GM23248 (cell line): ENCODE results near the gene MELK. TPM values are rescaled to one million over a fixed set of nuclear protein-coding genes. Genes with fewer than 3 reads are reported as not detected.

Source experiments
- DNase-seq: peaks from one replicate; pipeline ENCODE4 v3.0.0-alpha.2; 2015
- H2AFZ ChIP-seq: fragments of 200-600 bp; sonication (generic); 2 replicates; pipeline ENCODE4 v1.6.1; 2016; ENCODE audit warnings: antibody characterized with exemption
- H3F3A ChIP-seq: fragments of 200-600 bp; sonication (generic); 2 replicates; pipeline ENCODE4 v1.6.1; 2016; ENCODE audit warnings: mild to moderate bottlenecking, antibody characterized with exemption, mixed run types; ENCODE audit not compliant: insufficient read depth
- H3K27ac ChIP-seq: fragments of 200-600 bp; sonication (generic); 2 replicates; pipeline ENCODE4 v1.5.1; 2016; ENCODE audit warnings: mild to moderate bottlenecking
- H3K27me3 ChIP-seq: fragments of 200-600 bp; sonication (generic); replicated peaks from 2 replicates; pipeline ENCODE4 v1.6.1; 2016; ENCODE audit warnings: mild to moderate bottlenecking; ENCODE audit not compliant: insufficient read depth
- H3K36me3 ChIP-seq: fragments of 200-600 bp; sonication (generic); 2 replicates; pipeline ENCODE4 v1.6.1; 2016; ENCODE audit warnings: low read depth, mild to moderate bottlenecking
- H3K4me1 ChIP-seq: fragments of 200-600 bp; sonication (generic); 2 replicates; pipeline ENCODE4 v1.6.1; 2016; ENCODE audit warnings: mild to moderate bottlenecking; ENCODE audit not compliant: insufficient read depth
- H3K4me2 ChIP-seq: fragments of 200-600 bp; sonication (generic); one replicate; pipeline ENCODE4 v1.6.1; 2016; ENCODE audit warnings: mild to moderate bottlenecking; ENCODE audit not compliant: unreplicated experiment
- H3K4me3 ChIP-seq: fragments of 200-600 bp; sonication (generic); 2 replicates; pipeline ENCODE4 v1.5.1; 2016; ENCODE audit warnings: mild to moderate bottlenecking
- H3K79me2 ChIP-seq: fragments of 200-600 bp; sonication (generic); 2 replicates; pipeline ENCODE4 v1.6.1; 2016; ENCODE audit warnings: mild to moderate bottlenecking; ENCODE audit not compliant: insufficient read depth
- H3K9ac ChIP-seq: fragments of 200-600 bp; sonication (generic); 2 replicates; pipeline ENCODE4 v1.6.1; 2016; ENCODE audit warnings: mild to moderate bottlenecking
- H3K9me2 ChIP-seq: fragments of 200-600 bp; sonication (generic); 2 replicates; pipeline ENCODE4 v1.6.1; 2016; ENCODE audit warnings: mixed run types, mild to moderate bottlenecking, moderate library complexity; ENCODE audit not compliant: insufficient read depth
- H3K9me3 ChIP-seq: fragments of 200-600 bp; sonication (generic); one replicate; pipeline ENCODE4 v1.6.1; 2017; ENCODE audit warnings: low read depth
- H4K20me1 ChIP-seq: fragments of 200-600 bp; sonication (generic); 2 replicates; pipeline ENCODE4 v1.6.0; 2016; ENCODE audit not compliant: insufficient read depth
- EZH2 ChIP-seq: fragments of 200-600 bp; sonication (generic); IDR thresholded peaks from 2 replicates; pipeline ENCODE4 v1.6.1; 2018; ENCODE audit warnings: antibody characterized with exemption, mild to moderate bottlenecking; ENCODE audit not compliant: insufficient read depth, poor library complexity, severe bottlenecking
- EZH2phosphoT487 ChIP-seq: fragments of 200-600 bp; sonication (generic); IDR thresholded peaks from 2 replicates; pipeline ENCODE4 v1.6.1; 2018; ENCODE audit warnings: antibody characterized with exemption, moderate library complexity, mild to moderate bottlenecking, low read depth; ENCODE audit not compliant: insufficient read depth
- WGBS, 2 experiments: methylation state at CpG; one replicate each; pipeline ENCODE4 v1.1.6; 2015 to 2017; ENCODE audit warnings: low lambda C conversion rate in 2 of 2, low coverage in 1 of 2; ENCODE audit errors: missing lambda C conversion rate in 2 of 2; 5-methylcytosine and 5-hydroxymethylcytosine counted together
- in situ Hi-C: fragments of 300-500 bp; cut with MboI; formaldehyde crosslinking; loops from 2 replicates; pipeline ENCODE4 v1.15.0; 2020
- polyA plus RNA-seq: library from polyadenylated mRNA; unstranded; fragments of >200 nt; fragmentation: Nextera tagmentation; extraction: Ambion mirVana; gene quantifications from 2 replicates; pipeline ENCODE4 v1.2.1, GENCODE V29; 2016
- total RNA-seq: library from RNA; depleted of rRNA; stranded (reverse); fragments of >200 nt; shearing (Covaris generic); gene quantifications from 2 replicates; pipeline ENCODE4 v1.2.3, GENCODE V29; 2014

MELK gene
- total and polyA plus RNA-seq, 2 experiments from 2014 or later, result 23.2 to 24.7 TPM

DNA sequence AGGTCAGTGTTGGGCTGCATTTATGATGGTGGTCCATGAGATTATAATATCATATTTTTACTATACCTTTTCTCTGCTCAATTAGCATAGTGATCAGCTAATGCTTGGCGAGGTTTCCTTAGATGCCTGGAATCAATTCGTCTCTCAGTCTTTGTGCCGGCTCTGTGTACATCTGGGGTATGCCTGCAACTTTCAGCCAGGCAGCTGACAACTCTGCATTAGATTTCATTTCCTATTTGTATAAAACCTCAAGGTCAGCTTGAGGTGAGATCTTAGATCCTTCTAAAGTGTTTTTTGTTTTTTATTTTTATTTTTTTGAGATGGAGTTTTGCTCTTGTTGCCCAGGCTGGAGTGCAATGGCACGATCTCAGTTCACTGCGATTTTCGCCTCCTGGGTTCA lies 86.8 kb downstream of the MELK start:
- Histone ChIP-seq H3K27me3 (no peaks in the 10 kb centered on the region), H3K36me3 (no peaks in the 10 kb centered on the region), H3K79me2 (no peaks in the 10 kb centered on the region), H3K4me2 (no peak overlapping the region), H3K4me3 (no peak overlapping the region), H2AFZ (no peak overlapping the region), H3K4me1 (no peaks in the 10 kb centered on the region), H3K27ac (no peak overlapping the region), H4K20me1 (no peaks in the 10 kb centered on the region), H3F3A (no peaks in the 10 kb centered on the region), H3K9me3 (no peaks in the 10 kb centered on the region), H3K9ac (no peak overlapping the region), H3K9me2 (no peaks in the 10 kb centered on the region)
- no peak for DNase-seq
- in situ Hi-C loops, result no loop called here
- WGBS, 2 experiments, result 75 to 76% methylated on average over 6 of the region's 6 CpGs
- TF ChIP-seq EZH2phosphoT487, result no peak

DNA sequence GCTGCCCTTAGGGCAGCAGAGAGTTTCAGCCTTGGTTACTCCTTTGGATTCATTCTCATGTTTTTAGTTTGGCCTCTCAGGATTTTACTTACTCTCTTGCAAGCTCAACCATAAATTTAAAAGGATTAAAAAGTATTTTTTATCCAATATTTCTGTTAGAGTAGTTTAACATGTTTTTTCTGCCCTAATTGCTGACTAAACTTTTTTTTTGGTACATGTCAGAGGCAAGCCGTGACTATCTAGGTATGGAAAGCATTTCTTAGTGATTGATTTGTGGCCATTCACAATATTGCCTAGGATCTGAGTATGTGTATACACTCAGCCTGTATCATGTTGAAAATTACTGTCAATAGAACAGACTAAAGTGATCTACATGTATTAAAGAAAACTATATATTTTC lies 92.1 kb downstream of the MELK start:
- no peaks in the 10 kb centered on the region for H3K9me2 ChIP-seq
- no peaks in the 10 kb centered on the region for H3K36me3 ChIP-seq
- DNase-seq, result no peak
- H3K4me2 ChIP-seq, result no peak overlapping the region
- H3K9me3 ChIP-seq, result no peaks in the 10 kb centered on the region
- H3K4me1 ChIP-seq, result peaks cover 9% of the 10 kb centered on the region
- no peaks in the 10 kb centered on the region for H3K27me3 ChIP-seq
- H3K9ac ChIP-seq, result no peak overlapping the region
- no peak overlapping the region for H3K4me3 ChIP-seq
- 56 to 80% methylated on average over 1 of the region's 1 CpG for WGBS, 2 experiments
- H4K20me1 ChIP-seq, result no peaks in the 10 kb centered on the region
- in situ Hi-C loops, result no loop called here
- H3K27ac ChIP-seq, result no peak overlapping the region
- H2AFZ ChIP-seq, result no peak overlapping the region
- no peaks in the 10 kb centered on the region for H3F3A ChIP-seq
- no peaks in the 10 kb centered on the region for H3K79me2 ChIP-seq
- no peak for TF ChIP-seq EZH2
- TF ChIP-seq EZH2phosphoT487, result no peak

DNA sequence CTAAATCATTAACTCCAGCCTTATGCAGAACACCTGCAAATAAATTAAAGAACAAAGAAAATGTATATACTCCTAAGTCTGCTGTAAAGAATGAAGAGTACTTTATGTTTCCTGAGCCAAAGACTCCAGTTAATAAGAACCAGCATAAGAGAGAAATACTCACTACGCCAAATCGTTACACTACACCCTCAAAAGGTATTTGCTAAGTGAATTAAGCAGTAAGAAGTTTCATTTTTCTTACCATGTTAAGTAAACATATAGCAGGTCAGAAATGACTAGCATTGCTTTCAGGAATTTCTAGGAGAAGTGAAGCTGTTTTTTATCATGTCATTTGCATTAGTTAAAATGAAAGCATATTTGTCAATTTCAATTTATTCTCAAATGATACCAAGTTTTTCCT lies 92.7 kb downstream of the MELK start:
- Histone ChIP-seq H3K36me3 (no peaks in the 10 kb centered on the region), H4K20me1 (no peaks in the 10 kb centered on the region), H3K4me1 (peaks cover 9% of the 10 kb centered on the region), H3K9me2 (no peaks in the 10 kb centered on the region), H3F3A (no peaks in the 10 kb centered on the region), H3K9ac (no peak overlapping the region), H3K27me3 (no peaks in the 10 kb centered on the region), H3K4me2 (no peak overlapping the region), H3K4me3 (no peak overlapping the region), H3K9me3 (no peaks in the 10 kb centered on the region), H3K79me2 (no peaks in the 10 kb centered on the region), H2AFZ (no peak overlapping the region), H3K27ac (no peak overlapping the region)
- in situ Hi-C loops, result no loop called here
- 95% methylated on average over 2 of the region's 2 CpGs for WGBS, 2 experiments
- DNase-seq, result no peak
- TF ChIP-seq EZH2phosphoT487, result no peak
- TF ChIP-seq EZH2, result no peak

DNA sequence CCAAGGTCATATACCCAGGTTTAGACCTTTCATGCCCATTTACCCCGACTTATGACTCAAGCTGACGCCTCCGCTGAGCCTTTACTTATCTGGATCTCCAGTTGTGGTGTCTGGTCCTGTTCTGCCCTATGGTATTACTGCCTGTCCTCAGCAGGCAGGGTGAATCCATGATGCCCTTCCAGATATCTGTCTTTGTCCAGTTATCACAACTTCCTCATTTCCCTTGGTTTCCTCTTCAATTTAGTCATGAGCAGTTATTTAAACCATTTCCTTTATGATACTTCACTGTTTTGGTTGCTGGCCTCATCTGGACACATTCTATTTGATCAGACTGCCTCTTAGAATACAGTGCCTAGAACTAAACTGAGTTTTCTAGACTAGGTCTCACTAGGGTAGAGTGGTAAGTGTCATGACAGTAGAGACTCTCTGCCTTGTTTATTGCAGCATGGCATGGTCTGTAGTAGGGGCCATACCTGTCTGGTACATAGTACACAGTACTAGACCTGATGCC lies 93.3 kb downstream of the MELK start:
- Histone ChIP-seq H3K4me3 (no peak overlapping the region), H3K27ac (no peak overlapping the region), H3F3A (no peaks in the 10 kb centered on the region), H3K4me1 (peaks cover 9% of the 10 kb centered on the region), H3K27me3 (no peaks in the 10 kb centered on the region), H3K4me2 (no peak overlapping the region), H3K9ac (no peak overlapping the region), H2AFZ (no peak overlapping the region), H3K36me3 (no peaks in the 10 kb centered on the region), H3K9me2 (no peaks in the 10 kb centered on the region), H4K20me1 (no peaks in the 10 kb centered on the region), H3K79me2 (no peaks in the 10 kb centered on the region), H3K9me3 (no peaks in the 10 kb centered on the region)
- DNase-seq, result peak; percentile 1
- TF ChIP-seq EZH2phosphoT487, result no peak
- TF ChIP-seq EZH2, result no peak
- in situ Hi-C loops, result no loop called here
- 99 to 100% methylated on average over 3 of the region's 3 CpGs for WGBS, 2 experiments

DNA sequence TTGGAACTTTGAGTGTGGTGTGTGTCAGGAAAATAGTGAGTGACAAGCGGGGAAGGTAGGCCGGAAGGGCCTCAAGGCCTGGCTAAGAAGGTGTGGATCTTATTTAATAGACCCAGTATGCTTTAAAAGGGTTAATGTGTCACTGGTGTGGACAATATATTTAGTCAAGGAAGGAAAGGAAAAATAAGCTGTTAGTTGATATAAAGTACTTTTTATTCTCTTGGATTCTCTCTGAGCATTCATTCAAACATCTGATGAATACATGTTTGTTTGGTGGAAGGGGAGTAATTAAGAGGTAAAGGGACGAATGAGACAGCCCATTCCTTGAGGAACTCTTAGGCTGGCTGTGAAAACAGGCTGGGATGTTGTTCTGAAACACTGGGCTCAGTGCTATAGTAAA lies 98.9 kb downstream of the MELK start:
- Histone ChIP-seq H3K36me3 (0 out of 2 replicates have a peak, but pooled peaks cover 10% of the 10 kb centered on the region), H3K4me1 (peaks cover 2% of the 10 kb centered on the region; the same call in 1 of the 2 replicates), H3K9me2 (no peaks in the 10 kb centered on the region), H3K9me3 (no peaks in the 10 kb centered on the region), H3K79me2 (no peaks in the 10 kb centered on the region), H3K27ac (no peak overlapping the region), H3K27me3 (no peaks in the 10 kb centered on the region), H3F3A (no peaks in the 10 kb centered on the region), H4K20me1 (no peaks in the 10 kb centered on the region), H2AFZ (no peak overlapping the region), H3K4me3 (no peak overlapping the region), H3K4me2 (no peak overlapping the region), H3K9ac (no peak overlapping the region)
- WGBS, 2 experiments, result 81 to 88% methylated on average over 3 of the region's 3 CpGs
- in situ Hi-C loops, result no loop called here
- no peak for DNase-seq
- TF ChIP-seq EZH2phosphoT487 (no peak), EZH2 (no peak)
